H1 (cell line): ENCODE measurements around the gene UVRAG. TPM values are rescaled to one million over a fixed set of nuclear protein-coding genes. Genes with fewer than 3 reads are reported as not detected.

Experiments used
- CTCF ChIA-PET: fragments of 300-600 bp; sonication (Branson Sonifier 250); formaldehyde crosslinking; loops from one replicate; lab custom pipeline; 2021; ENCODE audit not compliant: partially characterized antibody; lab: Charles Lee
- POLR2A ChIA-PET: fragments of 300-600 bp; sonication (Branson Sonifier 250); formaldehyde crosslinking; loops from one replicate; lab custom pipeline; 2021; ENCODE audit warnings: inconsistent platforms; ENCODE audit not compliant: partially characterized antibody; lab: Charles Lee
- DNase-seq, 2 experiments: peaks; one replicate each; pipeline versions ENCODE4 v3.0.0 to v3.0.0-alpha.2; 2010 to 2022; ENCODE audit warnings: low spot score in 2 of 2, low read depth in 1 of 2, mixed read lengths in 1 of 2
- FAIRE-seq: peaks from 2 replicates; lab custom pipeline; 2011; peaks lifted over from hg19 to GRCh38; lab: Jason Lieb, UNC
- H2AFZ ChIP-seq: 2 replicates; pipeline ENCODE4 v1.8.1; 2012; ENCODE audit warnings: low read length, inconsistent platforms
- H2AK5ac ChIP-seq: 2 replicates; pipeline ENCODE4 v1.6.1; 2013; ENCODE audit warnings: low read depth, low read length
- H2BK120ac ChIP-seq: replicated peaks from 2 replicates; pipeline ENCODE3; 2013; ENCODE audit warnings: low read depth, low read length, inconsistent platforms
- H2BK12ac ChIP-seq: 2 replicates; pipeline ENCODE4 v1.6.1; 2013; ENCODE audit warnings: low read depth, low read length
- H2BK15ac ChIP-seq: 2 replicates; pipeline ENCODE4 v1.6.1; 2013; ENCODE audit warnings: low read length
- H2BK20ac ChIP-seq: 2 replicates; pipeline ENCODE4 v1.6.1; 2013; ENCODE audit warnings: low read length
- H2BK5ac ChIP-seq: 2 replicates; pipeline ENCODE4 v1.6.1; 2013; ENCODE audit warnings: low read depth, low read length
- H3K14ac ChIP-seq: 2 replicates; pipeline ENCODE4 v1.6.1; 2013; ENCODE audit warnings: inconsistent platforms; ENCODE audit not compliant: insufficient read length
- H3K18ac ChIP-seq: 2 replicates; pipeline ENCODE4 v1.6.1; 2013; ENCODE audit warnings: low read length; ENCODE audit errors: extremely low read depth
- H3K23ac ChIP-seq: 2 replicates; pipeline ENCODE4 v1.6.1; 2013; ENCODE audit warnings: inconsistent platforms; ENCODE audit not compliant: insufficient read length
- H3K23me2 ChIP-seq: 2 replicates; pipeline ENCODE4 v1.6.1; 2013; ENCODE audit warnings: low read depth, low read length
- H3K27ac ChIP-seq: 2 replicates; pipeline ENCODE4 v1.6.1; 2011; ENCODE audit warnings: low read depth, low read length, inconsistent platforms
- H3K27me3 ChIP-seq, 4 experiments: replicated peaks in 1 of 4; 1 replicate in 1 of 4; 2 replicates in 3 of 4; pipeline versions ENCODE4 v1.6.1 to v1.8.1; 2011 to 2013; ENCODE audit warnings: low read length in 3 of 4, mild to moderate bottlenecking in 3 of 4, inconsistent platforms in 2 of 4, mixed read lengths in 2 of 4, moderate library complexity in 1 of 4; ENCODE audit not compliant: control insufficient read depth in 3 of 4, insufficient read depth in 3 of 4; ENCODE audit errors: extremely low read depth in 1 of 4
- H3K36me3 ChIP-seq, 4 experiments: 2 replicates each; pipeline versions ENCODE4 v1.6.1 to v1.8.1; 2011 to 2013; ENCODE audit warnings: mild to moderate bottlenecking in 4 of 4, low read length in 3 of 4, moderate library complexity in 2 of 4, control low read depth in 1 of 4, inconsistent platforms in 1 of 4; ENCODE audit not compliant: insufficient read depth in 4 of 4, control insufficient read depth in 2 of 4
- H3K4ac ChIP-seq: replicated peaks from 2 replicates; pipeline ENCODE3; 2013; ENCODE audit warnings: low read length, low read depth, mixed read lengths, inconsistent platforms; ENCODE audit not compliant: insufficient read length
- H3K4me1 ChIP-seq, 4 experiments: replicated peaks in 1 of 4; 1 replicate in 1 of 4; 2 replicates in 3 of 4; pipeline versions ENCODE4 v1.6.1 to v1.8.1; 2011 to 2013; ENCODE audit warnings: low read length in 3 of 4, inconsistent platforms in 2 of 4, mixed read lengths in 1 of 4; ENCODE audit not compliant: insufficient read depth in 4 of 4, control insufficient read depth in 3 of 4
- H3K4me2 ChIP-seq, 2 experiments: 2 replicates each; pipeline versions ENCODE4 v1.6.1 to v1.8.1; 2011 to 2013; ENCODE audit warnings: low read depth in 2 of 2, low read length in 2 of 2, control low read depth in 1 of 2, inconsistent platforms in 1 of 2, mild to moderate bottlenecking in 1 of 2; ENCODE audit not compliant: insufficient read depth in 1 of 2
- H3K4me3 ChIP-seq, 4 experiments: fragments of 200-600, 300-600 bp in 1 of 4; sonication (generic), shearing (Covaris generic), sonication (Bioruptor Twin) in 1 of 4; 2 replicates each; pipeline versions ENCODE4 v1.5.1 to v1.8.1; 2011 to 2016; ENCODE audit warnings: low read length in 4 of 4, low read depth in 3 of 4, control low read depth in 2 of 4, inconsistent platforms in 2 of 4, mild to moderate bottlenecking in 2 of 4, mixed read lengths in 1 of 4, moderate library complexity in 1 of 4; ENCODE audit not compliant: insufficient read depth in 2 of 4; ENCODE audit errors: extremely low read depth in 1 of 4
- H3K56ac ChIP-seq: replicated peaks from 2 replicates; pipeline ENCODE3; 2013; ENCODE audit warnings: low read depth, mild to moderate bottlenecking, mixed read lengths, low read length, inconsistent platforms; ENCODE audit not compliant: insufficient read length
- H3K79me1 ChIP-seq: 2 replicates; pipeline ENCODE4 v1.6.1; 2013; ENCODE audit warnings: low read depth, low read length, control low read depth
- H3K79me2 ChIP-seq, 2 experiments: 2 replicates each; pipeline versions ENCODE4 v1.6.1 to v1.8.1; 2012 to 2013; ENCODE audit warnings: low read length in 2 of 2, mild to moderate bottlenecking in 2 of 2, inconsistent platforms in 1 of 2; ENCODE audit not compliant: insufficient read depth in 2 of 2, control insufficient read depth in 1 of 2
- H3K9ac ChIP-seq, 4 experiments: replicated peaks in 1 of 4; 1 replicate in 1 of 4; 2 replicates in 3 of 4; pipeline versions ENCODE4 v1.6.1 to v1.8.1; 2011 to 2013; ENCODE audit warnings: low read depth in 3 of 4, low read length in 3 of 4, control low read depth in 2 of 4, mild to moderate bottlenecking in 2 of 4, moderate library complexity in 2 of 4, inconsistent platforms in 1 of 4; ENCODE audit errors: extremely low read depth in 1 of 4
- H3K9me3 ChIP-seq, 2 experiments: 2 replicates each; pipeline versions ENCODE4 v1.6.1 to v1.8.1; 2012 to 2013; ENCODE audit warnings: mild to moderate bottlenecking in 2 of 2, moderate library complexity in 2 of 2, control low read depth in 1 of 2, inconsistent platforms in 1 of 2, low read depth in 1 of 2, low read length in 1 of 2, mixed read lengths in 1 of 2; ENCODE audit not compliant: insufficient read depth in 2 of 2
- H4K20me1 ChIP-seq, 2 experiments: replicated peaks in 1 of 2; 2 replicates each; pipeline versions ENCODE3 to v1.8.1; 2011 to 2013; ENCODE audit warnings: inconsistent platforms in 2 of 2, low read length in 2 of 2, mild to moderate bottlenecking in 1 of 2; ENCODE audit not compliant: insufficient read depth in 2 of 2, control insufficient read depth in 1 of 2
- H4K5ac ChIP-seq: 2 replicates; pipeline ENCODE4 v1.6.1; 2013; ENCODE audit warnings: low read length, low read depth, mixed read lengths, inconsistent platforms; ENCODE audit not compliant: insufficient read length
- H4K8ac ChIP-seq: 2 replicates; pipeline ENCODE4 v1.8.0; 2013; ENCODE audit warnings: mild to moderate bottlenecking, moderate library complexity, low read length, inconsistent platforms; ENCODE audit not compliant: insufficient read depth; ENCODE audit errors: extremely low read depth
- H4K91ac ChIP-seq: replicated peaks from 2 replicates; pipeline ENCODE3; 2013; ENCODE audit warnings: low read length, mixed read lengths, inconsistent platforms; ENCODE audit not compliant: insufficient read length
- ASH2L ChIP-seq: fragments of 200-600, 300-600 bp; sonication (generic); IDR thresholded peaks from one replicate; pipeline ENCODE4 v1.7.1; 2017; ENCODE audit warnings: low read length
- BCL11A ChIP-seq, 2 experiments: IDR thresholded peaks; one replicate each; pipeline ENCODE4 v1.6.1; 2011; ENCODE audit warnings: low read depth in 2 of 2, low read length in 2 of 2, mild to moderate bottlenecking in 2 of 2
- CHD2 ChIP-seq: IDR thresholded peaks from 2 replicates; pipeline ENCODE4 v1.6.1; 2012; ENCODE audit warnings: low read length, improper control_type of control experiment
- EZH2 ChIP-seq: fragments of 200-600 bp; sonication (generic); IDR thresholded peaks from 2 replicates; pipeline ENCODE4 v1.7.1; 2012; ENCODE audit warnings: low read depth, mild to moderate bottlenecking, moderate library complexity, low read length, inconsistent platforms; ENCODE audit not compliant: severe bottlenecking
- JUN ChIP-seq: IDR thresholded peaks from 2 replicates; pipeline ENCODE4 v1.6.1; 2011; ENCODE audit warnings: low read depth, mild to moderate bottlenecking, improper control_type of control experiment, low read length
- KDM1A ChIP-seq: fragments of 200-600, 300-600 bp; sonication (generic); IDR thresholded peaks from 2 replicates; pipeline ENCODE4 v1.7.1; 2016; ENCODE audit warnings: mild to moderate bottlenecking, low read length, borderline replicate concordance
- RAD21 ChIP-seq, 2 experiments: IDR thresholded peaks in 1 of 2; conservative IDR thresholded peaks in 1 of 2; 2 replicates each; pipeline ENCODE4 v1.6.1; 2011; ENCODE audit warnings: low read depth in 2 of 2, low read length in 2 of 2, improper control_type of control experiment in 1 of 2, inconsistent platforms in 1 of 2, mild to moderate bottlenecking in 1 of 2, moderate library complexity in 1 of 2
- RBBP5 ChIP-seq: IDR thresholded peaks from 2 replicates; pipeline ENCODE4 v1.7.1; 2012; ENCODE audit warnings: low read depth, mild to moderate bottlenecking, inconsistent platforms, low read length, moderate library complexity, borderline replicate concordance
- RXRA ChIP-seq: IDR thresholded peaks from 2 replicates; pipeline ENCODE4 v1.6.1; 2011; ENCODE audit warnings: low read depth, mild to moderate bottlenecking, low read length, moderate library complexity; ENCODE audit not compliant: insufficient read depth
- SIN3A ChIP-seq, 2 experiments: IDR thresholded peaks in 1 of 2; conservative IDR thresholded peaks in 1 of 2; 2 replicates each; pipeline ENCODE4 v1.6.1; 2011 to 2012; ENCODE audit warnings: low read length in 2 of 2, improper control_type of control experiment in 1 of 2, low read depth in 1 of 2, mild to moderate bottlenecking in 1 of 2
- USF2 ChIP-seq: IDR thresholded peaks from 2 replicates; pipeline ENCODE4 v1.6.1; 2011; ENCODE audit warnings: low read length, improper control_type of control experiment
- WGBS, 2 experiments: shearing (Covaris generic) in 1 of 2; methylation state at CpG; one replicate each; pipeline versions ENCODE4 v1.1.6 to v1.1.7; 2013 to 2015; ENCODE audit warnings: low lambda C conversion rate in 2 of 2, mixed read lengths in 2 of 2, inconsistent platforms in 1 of 2, low coverage in 1 of 2, missing lambda C conversion rate in 1 of 2; ENCODE audit not compliant: insufficient replicate concordance in 2 of 2, insufficient coverage in 1 of 2, insufficient read length in 1 of 2; ENCODE audit errors: extremely low coverage in 1 of 2, missing lambda C conversion rate in 1 of 2; 5-methylcytosine and 5-hydroxymethylcytosine counted together
- polyA plus RNA-seq, 7 experiments: library from polyadenylated mRNA; depleted of rRNA in 3 of 7; stranded (reverse) in 5 of 7; unstranded in 2 of 7; fragments of >200 nt in 5 of 7; fragments of 200-250 nt in 2 of 7; gene quantifications; 1 replicate in 5 of 7; 2 replicates in 1 of 7; 4 replicates in 1 of 7; pipeline versions ENCODE4 v1.2.1 to v1.2.3, GENCODE V29; 2011 to 2013; ENCODE audit warnings: missing spikeins in 2 of 7, mixed read lengths in 2 of 7
- total RNA-seq: library from RNA; stranded (reverse); fragmentation: NEBNext Ultra II Directional; extraction: Animal tissue kit (Norgen Biotek cat#: 25700); gene quantifications from 2 replicates; pipeline ENCODE4 v1.2.1, GENCODE V29; 2021

UVRAG gene
- total and polyA plus RNA-seq, 2 of the 8 experiments (the other 6 are each of a cell fraction or from before 2014, with no cell fraction given), result 5.5 to 14.7 TPM

DNA sequence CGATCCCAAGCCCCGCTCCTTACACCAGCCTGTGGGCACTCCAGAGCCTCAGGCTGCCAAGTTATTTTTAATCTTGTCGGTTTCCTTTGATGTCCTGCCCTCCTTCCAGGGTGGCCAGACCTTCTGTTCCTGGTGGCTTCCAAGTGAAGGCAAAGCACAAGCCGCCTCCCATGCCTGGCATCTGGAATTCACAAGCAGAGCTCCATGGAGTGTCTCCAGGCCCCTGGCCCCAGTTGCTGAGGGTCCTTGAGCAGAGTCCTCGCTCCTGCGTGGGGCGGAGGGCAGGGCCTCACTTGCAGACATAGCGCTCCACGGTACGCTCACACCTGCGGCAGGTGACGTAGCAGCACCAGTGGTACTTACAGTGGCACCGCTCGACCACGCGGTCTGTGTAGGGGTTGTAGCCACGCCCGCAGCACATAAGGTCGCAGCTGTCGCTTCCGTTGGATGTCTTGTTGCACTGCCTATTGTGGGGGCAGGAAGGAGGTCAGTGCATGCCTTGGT lies 371.8 kb downstream of the UVRAG start:
- no peaks in the 10 kb centered on the region for H3K23me2 ChIP-seq
- no peak overlapping the region for H3K56ac ChIP-seq
- DNase-seq, result no peak
- no peak overlapping the region for H4K91ac ChIP-seq
- no peak overlapping the region for H3K18ac ChIP-seq
- no peak overlapping the region for H2BK12ac ChIP-seq
- H3K4me3 ChIP-seq, result no peak overlapping the region
- H4K5ac ChIP-seq, result no peak overlapping the region
- H3K9me3 ChIP-seq, result no peaks in the 10 kb centered on the region
- no peak overlapping the region for H2AK5ac ChIP-seq
- no peak for FAIRE-seq
- H3K4ac ChIP-seq, result no peak overlapping the region
- H3K27ac ChIP-seq, result no peak overlapping the region
- no peaks in the 10 kb centered on the region for H3K79me2 ChIP-seq
- H3K23ac ChIP-seq, result no peak overlapping the region
- no peak overlapping the region for H2BK15ac ChIP-seq
- WGBS, 2 experiments, result 91% methylated on average over 21 of the region's 21 CpGs; no CpG with 5 or more reads in 1 of the 2 experiments
- POLR2A ChIA-PET, result interaction anchor here (0.6 kb wide), 1 partner anchor 39 kb away, joined by 3 read pairs; no protein-coding TSS in a partner anchor
- H3K79me1 ChIP-seq, result no peaks in the 10 kb centered on the region
- CTCF ChIA-PET, result interaction anchor here (0.6 to 2.0 kb wide), 12 partner anchors 8 to 853 kb away, joined by 3 to 9 read pairs (median 4); no protein-coding TSS in a partner anchor
- no peaks in the 10 kb centered on the region for H4K20me1 ChIP-seq
- H2BK20ac ChIP-seq, result no peak overlapping the region
- no peak overlapping the region for H4K8ac ChIP-seq
- H3K27me3 ChIP-seq, result no peaks in the 10 kb centered on the region
- peaks cover 0 to 6% (median 0%) of the 10 kb centered on the region in 4 experiments; a peak in 2 of 7 replicates for H3K4me1 ChIP-seq
- H3K4me2 ChIP-seq, result no peak overlapping the region
- H2BK120ac ChIP-seq, result no peak overlapping the region
- H3K36me3 ChIP-seq, result no peaks in the 10 kb centered on the region; a peak in 1 of 8 replicates
- H2BK5ac ChIP-seq, result no peak overlapping the region
- H3K14ac ChIP-seq, result no peak overlapping the region
- H3K9ac ChIP-seq, result no peak overlapping the region
- H2AFZ ChIP-seq, result no peak overlapping the region
- TF ChIP-seq RXRA, result no peak
- no peak for TF ChIP-seq CHD2
- TF ChIP-seq RAD21 (IDR thresholded peaks at IDR 0.05 in 1 of 2, conservative IDR thresholded peaks at IDR 0.05 in 1 of 2; ENCODE audit: low read depth in 2 of 2, low read length in 2 of 2), result no peak
- no peak for TF ChIP-seq JUN
- TF ChIP-seq RBBP5, result no peak
- TF ChIP-seq EZH2, result no peak
- TF ChIP-seq USF2, result no peak
- TF ChIP-seq ASH2L, result no peak
- no peak for TF ChIP-seq BCL11A (IDR thresholded peaks at IDR 0.05; ENCODE audit: low read depth in 2 of 2, low read length in 2 of 2)
- no peak for TF ChIP-seq SIN3A (conservative IDR thresholded peaks at IDR 0.05 in 1 of 2, IDR thresholded peaks at IDR 0.05 in 1 of 2; ENCODE audit: low read depth in 1 of 2, low read length in 2 of 2)
- TF ChIP-seq KDM1A, result no peak
